Nephron (organoid): ENCODE measurements around the gene DUOXA1.

Experiments used
- H3K27ac Mint-ChIP-seq, 3 experiments: 2 replicates each; pipeline ENCODE4 v1.8.0; 2020; ENCODE audit warnings: mixed read lengths in 3 of 3, mild to moderate bottlenecking in 2 of 3, moderate library complexity in 1 of 3
- H3K27me3 Mint-ChIP-seq: 2 replicates; pipeline ENCODE4 v1.8.0; 2021; ENCODE audit warnings: low read depth, mild to moderate bottlenecking, moderate library complexity, mixed read lengths
- H3K36me3 Mint-ChIP-seq: 2 replicates; pipeline ENCODE4 v1.8.0; 2020; ENCODE audit warnings: low read depth, mixed read lengths
- H3K4me1 Mint-ChIP-seq: 2 replicates; pipeline ENCODE4 v1.8.0; 2020; ENCODE audit warnings: mixed read lengths
- H3K4me3 Mint-ChIP-seq, 3 experiments: 2 replicates each; pipeline ENCODE4 v1.8.0; 2020; ENCODE audit warnings: mild to moderate bottlenecking in 3 of 3, mixed read lengths in 3 of 3, moderate library complexity in 2 of 3
- H3K9me3 Mint-ChIP-seq: 2 replicates; pipeline ENCODE4 v1.8.0; 2020; ENCODE audit warnings: mixed read lengths
- TF ChIP-seq, protein P1 (sequence below), 3 experiments: fragments of 200-600 bp; sonication (generic); IDR thresholded peaks; one replicate each; pipeline ENCODE4 v1.5.0; 2021; ENCODE audit warnings: antibody characterized with exemption in 3 of 3; ENCODE audit not compliant: unreplicated experiment in 3 of 3

Gene DUOXA1

DNA sequence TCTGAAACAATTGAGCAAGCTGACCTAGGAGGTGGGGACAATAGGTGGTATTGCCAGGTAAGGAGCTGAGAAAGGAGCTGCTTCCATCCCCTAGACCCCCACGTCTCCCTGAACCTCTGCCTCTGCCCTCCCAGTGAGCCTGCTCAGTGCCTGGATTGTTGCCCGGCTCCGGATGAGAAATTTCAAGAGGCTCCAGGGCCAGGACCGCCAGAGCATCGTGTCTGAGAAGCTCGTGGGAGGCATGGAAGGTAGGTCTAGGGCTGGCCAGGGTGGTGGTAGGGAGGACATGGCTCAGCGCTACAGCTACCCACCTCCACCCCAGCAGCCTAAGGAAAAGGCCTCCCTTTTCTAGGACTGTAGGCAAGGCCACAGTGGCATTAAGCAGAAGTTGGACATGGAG lies 13.4 kb upstream of the DUOXA1 start:
- Mint-ChIP-seq H3K27me3 (peaks cover 24% of the 10 kb centered on the region), H3K9me3 (no peaks in the 10 kb centered on the region), H3K4me1 (no peaks in the 10 kb centered on the region), H3K27ac (no peak overlapping the region), H3K4me3 (no peak overlapping the region), H3K36me3 (no peaks in the 10 kb centered on the region)
- TF ChIP-seq, protein P1, sequence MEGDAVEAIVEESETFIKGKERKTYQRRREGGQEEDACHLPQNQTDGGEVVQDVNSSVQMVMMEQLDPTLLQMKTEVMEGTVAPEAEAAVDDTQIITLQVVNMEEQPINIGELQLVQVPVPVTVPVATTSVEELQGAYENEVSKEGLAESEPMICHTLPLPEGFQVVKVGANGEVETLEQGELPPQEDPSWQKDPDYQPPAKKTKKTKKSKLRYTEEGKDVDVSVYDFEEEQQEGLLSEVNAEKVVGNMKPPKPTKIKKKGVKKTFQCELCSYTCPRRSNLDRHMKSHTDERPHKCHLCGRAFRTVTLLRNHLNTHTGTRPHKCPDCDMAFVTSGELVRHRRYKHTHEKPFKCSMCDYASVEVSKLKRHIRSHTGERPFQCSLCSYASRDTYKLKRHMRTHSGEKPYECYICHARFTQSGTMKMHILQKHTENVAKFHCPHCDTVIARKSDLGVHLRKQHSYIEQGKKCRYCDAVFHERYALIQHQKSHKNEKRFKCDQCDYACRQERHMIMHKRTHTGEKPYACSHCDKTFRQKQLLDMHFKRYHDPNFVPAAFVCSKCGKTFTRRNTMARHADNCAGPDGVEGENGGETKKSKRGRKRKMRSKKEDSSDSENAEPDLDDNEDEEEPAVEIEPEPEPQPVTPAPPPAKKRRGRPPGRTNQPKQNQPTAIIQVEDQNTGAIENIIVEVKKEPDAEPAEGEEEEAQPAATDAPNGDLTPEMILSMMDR (IDR thresholded peaks at IDR 0.05; ENCODE audit: unreplicated experiment in 3 of 3): no peak

DNA sequence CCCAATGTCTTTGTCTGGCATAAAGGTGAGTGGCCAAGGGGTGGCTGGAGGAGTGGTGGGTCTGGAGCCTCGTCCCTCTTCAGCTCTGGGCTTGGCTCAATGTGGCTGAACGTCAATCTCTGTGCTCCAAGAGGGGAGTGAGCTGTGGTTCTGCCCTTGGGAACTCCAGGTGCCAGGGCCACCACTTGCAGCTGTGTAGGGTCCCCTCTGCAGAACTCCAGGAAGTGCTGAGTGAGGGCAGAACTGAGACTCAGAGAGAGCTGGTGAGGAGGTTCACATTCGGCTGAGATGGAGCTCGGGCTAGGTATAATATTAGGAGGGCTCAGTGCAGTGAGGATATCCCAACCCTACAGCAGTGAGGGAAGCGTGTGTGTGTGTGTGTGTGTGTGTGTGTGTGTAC lies 11.7 kb upstream of the DUOXA1 start:
- H3K4me3 Mint-ChIP-seq: no peak overlapping the region
- no peaks in the 10 kb centered on the region for H3K4me1 Mint-ChIP-seq
- TF ChIP-seq, protein P1 (IDR thresholded peaks at IDR 0.05; ENCODE audit: unreplicated experiment in 3 of 3): no peak
- no peaks in the 10 kb centered on the region for H3K9me3 Mint-ChIP-seq
- H3K27ac Mint-ChIP-seq: no peak overlapping the region
- no peaks in the 10 kb centered on the region for H3K36me3 Mint-ChIP-seq
- peaks cover 33% of the 10 kb centered on the region for H3K27me3 Mint-ChIP-seq

DNA sequence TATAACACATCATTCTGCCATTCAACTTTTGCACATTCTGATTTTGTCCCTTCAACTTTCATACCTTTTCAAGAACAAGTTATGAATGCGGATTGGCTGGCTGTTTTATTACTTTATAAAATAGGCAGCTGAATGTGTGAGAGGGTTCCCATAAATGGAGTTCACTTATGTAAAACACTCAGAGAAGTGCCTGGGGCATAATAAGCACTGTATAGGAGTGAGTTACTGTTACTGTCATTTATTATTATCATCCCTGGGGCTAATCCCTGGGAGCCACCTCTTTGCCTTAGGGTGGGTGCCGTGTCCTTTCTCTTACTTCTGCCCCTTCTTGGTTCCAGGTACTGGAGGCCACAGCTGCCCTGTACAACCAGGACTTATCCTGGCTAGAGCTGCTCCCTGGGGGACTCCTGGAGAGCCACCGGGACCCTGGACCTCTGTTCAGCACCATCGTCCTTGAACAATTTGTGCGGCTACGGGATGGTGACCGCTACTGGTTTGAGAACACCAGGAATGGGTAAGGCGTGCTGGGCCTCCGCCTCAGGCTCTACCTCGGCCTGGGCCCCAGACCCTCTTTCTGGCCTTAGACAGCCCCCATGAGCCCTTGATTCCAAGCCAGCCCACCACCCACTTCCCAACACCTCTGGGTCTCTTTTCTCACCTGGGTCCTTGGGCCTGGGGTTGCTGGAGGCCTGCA lies 11.0 kb upstream of the DUOXA1 start:
- no peaks in the 10 kb centered on the region for H3K9me3 Mint-ChIP-seq
- peaks cover 39% of the 10 kb centered on the region for H3K27me3 Mint-ChIP-seq
- no peaks in the 10 kb centered on the region for H3K4me1 Mint-ChIP-seq
- H3K36me3 Mint-ChIP-seq: no peaks in the 10 kb centered on the region
- no peak overlapping the region for H3K27ac Mint-ChIP-seq
- TF ChIP-seq, protein P1 (IDR thresholded peaks at IDR 0.05; ENCODE audit: unreplicated experiment in 3 of 3): no peak
- no peak overlapping the region for H3K4me3 Mint-ChIP-seq

DNA sequence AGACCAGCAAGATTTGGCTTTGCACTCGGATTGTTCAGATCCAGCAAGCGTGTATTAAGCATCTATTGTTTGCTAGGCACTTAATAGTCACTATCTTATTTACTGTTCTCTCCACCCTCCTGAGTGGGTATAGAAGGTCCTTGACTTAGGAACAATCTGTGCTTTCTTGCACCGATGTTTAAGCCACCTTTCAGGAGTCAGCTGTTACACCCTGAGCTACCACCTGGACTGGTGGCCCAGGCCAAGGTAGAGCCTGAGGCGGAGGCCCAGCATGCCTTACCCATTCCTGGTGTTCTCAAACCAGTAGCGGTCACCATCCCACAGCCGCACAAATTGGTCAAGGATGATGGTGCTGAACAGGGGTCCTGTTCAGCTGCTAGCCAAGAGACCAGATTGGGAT lies 10.1 kb upstream of the DUOXA1 start:
- Mint-ChIP-seq H3K27me3 (peaks cover 37% of the 10 kb centered on the region), H3K36me3 (no peaks in the 10 kb centered on the region), H3K4me1 (no peaks in the 10 kb centered on the region), H3K4me3 (no peak overlapping the region), H3K9me3 (no peaks in the 10 kb centered on the region), H3K27ac (no peak overlapping the region)
- TF ChIP-seq, protein P1 (IDR thresholded peaks at IDR 0.05; ENCODE audit: unreplicated experiment in 3 of 3): no peak

DNA sequence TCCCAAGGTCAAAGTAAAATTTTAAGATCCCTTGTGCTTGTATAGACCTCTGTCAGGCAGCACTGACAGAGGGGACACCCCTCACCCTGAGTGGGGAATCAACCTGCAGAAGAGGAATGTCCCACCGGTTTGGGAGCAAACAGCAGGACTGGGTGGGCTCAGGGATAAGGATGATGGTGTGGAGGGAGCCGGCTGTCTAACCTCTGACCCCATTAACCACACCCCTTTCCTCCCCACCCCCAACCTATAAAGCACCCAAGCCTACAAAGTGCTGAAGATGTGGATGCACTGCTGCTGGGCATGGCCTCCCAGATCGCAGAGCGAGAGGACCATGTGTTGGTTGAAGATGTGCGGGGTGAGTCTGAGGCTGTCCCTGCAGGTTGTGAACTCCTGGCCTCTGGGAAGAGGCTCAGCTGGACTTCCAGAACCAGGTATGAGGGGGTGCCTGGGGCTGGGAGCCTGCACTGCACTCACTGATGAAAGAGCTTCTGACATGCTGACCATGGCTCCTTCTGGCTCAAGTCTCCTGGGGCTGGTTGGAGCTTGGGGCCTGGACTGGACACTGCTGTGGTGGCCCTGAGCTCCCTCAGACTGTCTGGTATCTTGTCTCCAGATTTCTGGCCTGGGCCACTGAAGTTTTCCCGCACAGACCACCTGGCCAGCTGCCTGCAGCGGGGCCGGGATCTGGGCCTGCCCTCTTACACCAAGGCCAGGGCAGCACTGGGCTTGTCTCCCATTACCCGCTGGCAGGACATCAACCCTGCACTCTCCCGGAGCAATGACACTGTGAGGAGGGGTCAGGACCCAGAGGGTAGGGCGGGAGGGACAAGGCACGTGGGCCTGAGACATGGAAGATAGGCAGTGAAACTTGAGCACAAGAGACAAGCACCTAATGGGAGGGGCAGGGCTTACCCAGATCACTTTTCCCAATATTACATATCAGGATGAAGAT lies 9.4 kb upstream of the DUOXA1 start:
- no peaks in the 10 kb centered on the region for H3K36me3 Mint-ChIP-seq
- no peak overlapping the region for H3K27ac Mint-ChIP-seq
- H3K9me3 Mint-ChIP-seq: no peaks in the 10 kb centered on the region
- no peak overlapping the region for H3K4me3 Mint-ChIP-seq
- TF ChIP-seq, protein P1 (IDR thresholded peaks at IDR 0.05; ENCODE audit: unreplicated experiment in 3 of 3): no peak
- H3K4me1 Mint-ChIP-seq: no peaks in the 10 kb centered on the region
- H3K27me3 Mint-ChIP-seq: peaks cover 40% of the 10 kb centered on the region
